Neural progenitor cell (in vitro differentiated cells): Measurements from ENCODE around the gene ARIH1. TPM values are rescaled to one million over a fixed set of nuclear protein-coding genes. Genes with fewer than 3 reads are reported as not detected.

ENCODE experiments used
- DNase-seq: peaks from one replicate; pipeline ENCODE4 v3.0.0-alpha.2; 2016; ENCODE audit warnings: low spot score
- H2AFZ ChIP-seq: fragments of 200-600 bp; sonication (generic); replicated peaks from 2 replicates; pipeline ENCODE4 v1.6.1; 2016; ENCODE audit warnings: antibody characterized with exemption
- H3F3A ChIP-seq: fragments of 200-600 bp; sonication (generic); 2 replicates; pipeline ENCODE4 v1.6.1; 2016; ENCODE audit warnings: antibody characterized with exemption, low read depth
- H3K27ac ChIP-seq: fragments of 200-600 bp; sonication (generic); 2 replicates; pipeline ENCODE4 v1.5.1; 2016; ENCODE audit warnings: mild to moderate bottlenecking
- H3K27me3 ChIP-seq: fragments of 200-600 bp; sonication (generic); 2 replicates; pipeline ENCODE4 v1.6.1; 2016; ENCODE audit warnings: mild to moderate bottlenecking, moderate library complexity
- H3K36me3 ChIP-seq: fragments of 200-600 bp; sonication (generic); 2 replicates; pipeline ENCODE4 v1.5.1; 2016
- H3K4me1 ChIP-seq: fragments of 200-600 bp; sonication (generic); 2 replicates; pipeline ENCODE4 v1.6.1; 2016; ENCODE audit warnings: mixed run types
- H3K4me2 ChIP-seq: fragments of 200-600 bp; sonication (generic); 2 replicates; pipeline ENCODE4 v1.6.1; 2016
- H3K4me3 ChIP-seq: fragments of 200-600 bp; sonication (generic); 2 replicates; pipeline ENCODE4 v1.5.1; 2016
- H3K79me2 ChIP-seq: fragments of 200-600 bp; sonication (generic); 2 replicates; pipeline ENCODE4 v1.6.1; 2016; ENCODE audit warnings: low read depth
- H3K9ac ChIP-seq: fragments of 200-600 bp; sonication (generic); 2 replicates; pipeline ENCODE4 v1.6.1; 2016
- H3K9me3 ChIP-seq: fragments of 200-600 bp; sonication (generic); 2 replicates; pipeline ENCODE4 v1.5.1; 2016; ENCODE audit warnings: low read depth
- H4K20me1 ChIP-seq: fragments of 200-600 bp; sonication (generic); 2 replicates; pipeline ENCODE4 v1.6.1; 2016; ENCODE audit warnings: low read depth
- H3K27ac Mint-ChIP-seq: 3 replicates; pipeline ENCODE4 v1.8.0; 2021; ENCODE audit warnings: mixed read lengths
- H3K27me3 Mint-ChIP-seq: 2 replicates; pipeline ENCODE4 v1.8.0; 2022; ENCODE audit warnings: low read depth, mild to moderate bottlenecking, inconsistent platforms, moderate library complexity, mixed read lengths; ENCODE audit not compliant: insufficient read depth
- H3K36me3 Mint-ChIP-seq: 3 replicates; pipeline ENCODE4 v1.8.0; 2021; ENCODE audit warnings: mixed read lengths
- H3K4me1 Mint-ChIP-seq: 3 replicates; pipeline ENCODE4 v1.8.0; 2021; ENCODE audit warnings: mixed read lengths
- H3K4me3 Mint-ChIP-seq: 3 replicates; pipeline ENCODE4 v1.8.0; 2021; ENCODE audit warnings: mild to moderate bottlenecking, moderate library complexity, mixed read lengths
- H3K9me3 Mint-ChIP-seq: 3 replicates; pipeline ENCODE4 v1.8.0; 2020; ENCODE audit warnings: mixed read lengths
- EZH2 ChIP-seq: fragments of 200-600 bp; sonication (generic); IDR thresholded peaks from 2 replicates; pipeline ENCODE4 v1.6.1; 2017; ENCODE audit warnings: antibody characterized with exemption, mild to moderate bottlenecking, moderate library complexity
- EZH2phosphoT487 ChIP-seq: fragments of 200-600 bp; sonication (generic); IDR thresholded peaks from 2 replicates; pipeline ENCODE4 v1.6.1; 2017; ENCODE audit warnings: antibody characterized with exemption
- total RNA-seq: library from RNA; depleted of rRNA; stranded (reverse); fragments of >200 nt; gene quantifications from 2 replicates; pipeline ENCODE4 v1.2.3, GENCODE V29; 2015; ENCODE audit warnings: low replicate concordance
- TF ChIP-seq, protein P1 (sequence below): fragments of 200-600 bp; sonication (generic); IDR thresholded peaks from 2 replicates; pipeline ENCODE4 v1.5.1; 2017; ENCODE audit warnings: antibody characterized with exemption, mild to moderate bottlenecking

ARIH1 gene
- total RNA-seq, 1 donor from 2014 or later = 68.0 TPM

DNA sequence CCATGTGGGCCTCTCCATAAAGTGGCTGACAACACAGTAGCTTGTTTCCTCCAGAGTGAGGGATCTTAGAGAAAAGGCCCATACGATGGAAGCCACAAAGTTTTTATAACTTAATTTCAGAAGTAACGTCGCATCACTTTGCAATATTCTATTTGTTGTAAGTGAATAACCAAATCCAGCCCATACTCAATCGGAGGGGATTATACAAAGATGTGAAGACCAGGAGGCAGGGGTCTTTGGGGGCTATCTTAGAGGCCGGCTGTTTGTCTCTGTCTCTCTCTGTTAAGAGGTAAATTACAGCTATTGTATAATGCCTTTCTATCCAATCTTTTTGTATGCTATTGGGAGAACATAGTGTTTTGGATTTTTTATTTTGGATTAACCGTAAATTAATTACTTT is 9.1 kb downstream of the ARIH1 start:
- H2AFZ ChIP-seq = no peak overlapping the region
- no peak overlapping the region for H3K27ac Mint-ChIP-seq
- H3K4me1 Mint-ChIP-seq = no peaks in the 10 kb centered on the region
- peaks cover 33% of the 10 kb centered on the region for H3K36me3 Mint-ChIP-seq
- no peak overlapping the region for H3K4me3 ChIP-seq
- H3K4me3 Mint-ChIP-seq = no peak overlapping the region
- peaks cover 5% of the 10 kb centered on the region for H3K27me3 Mint-ChIP-seq
- peaks cover 100% of the 10 kb centered on the region for H3K79me2 ChIP-seq
- DNase-seq = no peak
- no peak overlapping the region for H3K9ac ChIP-seq
- H3K9me3 Mint-ChIP-seq = peaks cover 3% of the 10 kb centered on the region
- no peaks in the 10 kb centered on the region for H3K27me3 ChIP-seq
- peaks cover 93% of the 10 kb centered on the region for H4K20me1 ChIP-seq
- H3K9me3 ChIP-seq = no peaks in the 10 kb centered on the region
- peaks cover 4% of the 10 kb centered on the region for H3K36me3 ChIP-seq
- TF ChIP-seq EZH2phosphoT487 (no peak), EZH2 (no peak)
- TF ChIP-seq, protein P1, sequence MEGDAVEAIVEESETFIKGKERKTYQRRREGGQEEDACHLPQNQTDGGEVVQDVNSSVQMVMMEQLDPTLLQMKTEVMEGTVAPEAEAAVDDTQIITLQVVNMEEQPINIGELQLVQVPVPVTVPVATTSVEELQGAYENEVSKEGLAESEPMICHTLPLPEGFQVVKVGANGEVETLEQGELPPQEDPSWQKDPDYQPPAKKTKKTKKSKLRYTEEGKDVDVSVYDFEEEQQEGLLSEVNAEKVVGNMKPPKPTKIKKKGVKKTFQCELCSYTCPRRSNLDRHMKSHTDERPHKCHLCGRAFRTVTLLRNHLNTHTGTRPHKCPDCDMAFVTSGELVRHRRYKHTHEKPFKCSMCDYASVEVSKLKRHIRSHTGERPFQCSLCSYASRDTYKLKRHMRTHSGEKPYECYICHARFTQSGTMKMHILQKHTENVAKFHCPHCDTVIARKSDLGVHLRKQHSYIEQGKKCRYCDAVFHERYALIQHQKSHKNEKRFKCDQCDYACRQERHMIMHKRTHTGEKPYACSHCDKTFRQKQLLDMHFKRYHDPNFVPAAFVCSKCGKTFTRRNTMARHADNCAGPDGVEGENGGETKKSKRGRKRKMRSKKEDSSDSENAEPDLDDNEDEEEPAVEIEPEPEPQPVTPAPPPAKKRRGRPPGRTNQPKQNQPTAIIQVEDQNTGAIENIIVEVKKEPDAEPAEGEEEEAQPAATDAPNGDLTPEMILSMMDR = no peak
- no peaks in the 10 kb centered on the region for H3K4me1 ChIP-seq
- H3F3A ChIP-seq = peaks cover 3% of the 10 kb centered on the region
- no peak overlapping the region for H3K27ac ChIP-seq
- no peak overlapping the region for H3K4me2 ChIP-seq

DNA sequence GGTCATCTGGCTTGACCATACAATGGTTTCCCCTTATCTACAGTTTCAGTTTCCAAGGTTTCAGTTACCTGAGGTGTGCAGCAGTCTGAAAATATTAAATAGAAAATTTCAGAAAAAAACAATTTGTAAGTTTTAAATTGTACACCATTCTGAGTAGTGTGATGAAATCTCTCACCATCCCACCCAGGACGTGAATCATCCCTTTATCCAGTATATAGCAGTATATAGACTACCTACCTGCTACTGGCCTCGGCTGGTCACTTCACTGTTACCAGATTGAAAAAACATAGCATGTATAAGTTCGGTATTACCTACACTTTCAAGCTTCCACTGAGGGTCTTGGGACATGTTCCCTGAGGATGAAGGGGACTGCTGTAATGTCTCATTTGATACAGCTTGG is 12.0 kb downstream of the ARIH1 start:
- no peak for DNase-seq
- no peaks in the 10 kb centered on the region for H3K4me1 ChIP-seq
- Mint-ChIP-seq H3K27me3 (peaks cover 2% of the 10 kb centered on the region), H3K4me3 (no peak overlapping the region), H3K27ac (no peak overlapping the region), H3K36me3 (peaks cover 20% of the 10 kb centered on the region), H3K9me3 (no peaks in the 10 kb centered on the region), H3K4me1 (no peaks in the 10 kb centered on the region)
- no peak overlapping the region for H3K4me3 ChIP-seq
- H4K20me1 ChIP-seq = peaks cover 93% of the 10 kb centered on the region
- no peak overlapping the region for H3K27ac ChIP-seq
- TF ChIP-seq, protein P1 = no peak
- TF ChIP-seq EZH2 (no peak), EZH2phosphoT487 (no peak)
- H3K79me2 ChIP-seq = peaks cover 100% of the 10 kb centered on the region
- H3K4me2 ChIP-seq = no peak overlapping the region
- peaks cover 2% of the 10 kb centered on the region for H3F3A ChIP-seq
- H3K27me3 ChIP-seq = no peaks in the 10 kb centered on the region
- H3K9ac ChIP-seq = no peak overlapping the region
- no peak overlapping the region for H2AFZ ChIP-seq
- no peaks in the 10 kb centered on the region for H3K9me3 ChIP-seq
- H3K36me3 ChIP-seq = no peaks in the 10 kb centered on the region

DNA sequence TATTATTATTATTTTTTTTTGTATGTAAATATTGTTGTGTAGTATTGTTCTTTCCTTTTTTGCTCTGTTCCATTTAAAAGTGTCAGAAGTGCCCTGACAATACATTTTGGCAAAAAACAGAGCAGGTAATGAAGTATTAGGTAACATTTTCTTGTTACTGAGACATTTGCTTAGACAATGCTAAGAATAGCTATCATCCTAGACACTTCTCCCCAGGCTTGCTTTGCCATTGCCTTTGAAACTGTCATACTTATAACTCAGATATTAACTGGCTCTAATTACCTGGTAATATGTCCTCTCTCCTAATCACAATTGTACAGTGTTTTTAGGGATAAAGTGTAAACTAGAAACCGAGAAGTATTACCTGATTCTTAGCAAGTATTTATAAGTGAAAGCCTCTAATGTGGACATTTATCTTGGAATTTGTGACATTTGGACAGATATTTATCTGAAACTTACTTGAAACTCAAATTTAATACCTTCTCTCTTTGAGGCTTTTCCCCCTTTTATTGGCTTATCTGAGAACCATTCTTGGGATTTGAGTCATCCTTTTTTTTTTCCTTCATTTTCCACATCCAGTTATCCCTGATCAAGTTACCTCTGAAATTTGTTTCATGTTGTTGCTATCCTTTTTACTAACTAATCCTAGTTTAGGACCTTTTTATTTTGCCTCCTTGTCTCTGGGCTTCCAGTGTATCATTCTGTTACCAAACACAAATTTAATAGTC is 13.1 kb downstream of the ARIH1 start:
- H3K27ac Mint-ChIP-seq = no peak overlapping the region
- H4K20me1 ChIP-seq = peaks cover 93% of the 10 kb centered on the region

More for the DNA sequence above, 13.1 kb downstream of the ARIH1 start:
- Histone ChIP-seq H3K79me2 (peaks cover 100% of the 10 kb centered on the region), H3K4me2 (no peak overlapping the region), H3K27me3 (no peaks in the 10 kb centered on the region), H3K4me1 (no peaks in the 10 kb centered on the region), H3K9me3 (no peaks in the 10 kb centered on the region), H3K36me3 (no peaks in the 10 kb centered on the region), H3F3A (no peaks in the 10 kb centered on the region), H3K4me3 (no peak overlapping the region), H2AFZ (no peak overlapping the region), H3K27ac (no peak overlapping the region), H3K9ac (no peak overlapping the region)
- Mint-ChIP-seq H3K27me3 (peaks cover 2% of the 10 kb centered on the region), H3K4me1 (no peaks in the 10 kb centered on the region), H3K4me3 (no peak overlapping the region), H3K9me3 (no peaks in the 10 kb centered on the region), H3K36me3 (peaks cover 17% of the 10 kb centered on the region)
- no peak for DNase-seq
- TF ChIP-seq, protein P1 = no peak
- TF ChIP-seq EZH2phosphoT487 = no peak
- TF ChIP-seq EZH2 = no peak
